GM23248 (cell line): ENCODE data around the gene KAZALD1. TPM values are rescaled to one million over a fixed set of nuclear protein-coding genes. Genes with fewer than 3 reads are reported as not detected.

Experiments used
- DNase-seq: peaks from one replicate; pipeline ENCODE4 v3.0.0-alpha.2; 2015
- H2AFZ ChIP-seq: fragments of 200-600 bp; sonication (generic); 2 replicates; pipeline ENCODE4 v1.6.1; 2016; ENCODE audit warnings: antibody characterized with exemption
- H3F3A ChIP-seq: fragments of 200-600 bp; sonication (generic); 2 replicates; pipeline ENCODE4 v1.6.1; 2016; ENCODE audit warnings: mild to moderate bottlenecking, antibody characterized with exemption, mixed run types; ENCODE audit not compliant: insufficient read depth
- H3K27ac ChIP-seq: fragments of 200-600 bp; sonication (generic); 2 replicates; pipeline ENCODE4 v1.5.1; 2016; ENCODE audit warnings: mild to moderate bottlenecking
- H3K27me3 ChIP-seq: fragments of 200-600 bp; sonication (generic); replicated peaks from 2 replicates; pipeline ENCODE4 v1.6.1; 2016; ENCODE audit warnings: mild to moderate bottlenecking; ENCODE audit not compliant: insufficient read depth
- H3K36me3 ChIP-seq: fragments of 200-600 bp; sonication (generic); 2 replicates; pipeline ENCODE4 v1.6.1; 2016; ENCODE audit warnings: low read depth, mild to moderate bottlenecking
- H3K4me1 ChIP-seq: fragments of 200-600 bp; sonication (generic); 2 replicates; pipeline ENCODE4 v1.6.1; 2016; ENCODE audit warnings: mild to moderate bottlenecking; ENCODE audit not compliant: insufficient read depth
- H3K4me2 ChIP-seq: fragments of 200-600 bp; sonication (generic); one replicate; pipeline ENCODE4 v1.6.1; 2016; ENCODE audit warnings: mild to moderate bottlenecking; ENCODE audit not compliant: unreplicated experiment
- H3K4me3 ChIP-seq: fragments of 200-600 bp; sonication (generic); 2 replicates; pipeline ENCODE4 v1.5.1; 2016; ENCODE audit warnings: mild to moderate bottlenecking
- H3K79me2 ChIP-seq: fragments of 200-600 bp; sonication (generic); 2 replicates; pipeline ENCODE4 v1.6.1; 2016; ENCODE audit warnings: mild to moderate bottlenecking; ENCODE audit not compliant: insufficient read depth
- H3K9ac ChIP-seq: fragments of 200-600 bp; sonication (generic); 2 replicates; pipeline ENCODE4 v1.6.1; 2016; ENCODE audit warnings: mild to moderate bottlenecking
- H3K9me2 ChIP-seq: fragments of 200-600 bp; sonication (generic); 2 replicates; pipeline ENCODE4 v1.6.1; 2016; ENCODE audit warnings: mixed run types, mild to moderate bottlenecking, moderate library complexity; ENCODE audit not compliant: insufficient read depth
- H3K9me3 ChIP-seq: fragments of 200-600 bp; sonication (generic); one replicate; pipeline ENCODE4 v1.6.1; 2017; ENCODE audit warnings: low read depth
- H4K20me1 ChIP-seq: fragments of 200-600 bp; sonication (generic); 2 replicates; pipeline ENCODE4 v1.6.0; 2016; ENCODE audit not compliant: insufficient read depth
- EZH2 ChIP-seq: fragments of 200-600 bp; sonication (generic); IDR thresholded peaks from 2 replicates; pipeline ENCODE4 v1.6.1; 2018; ENCODE audit warnings: antibody characterized with exemption, mild to moderate bottlenecking; ENCODE audit not compliant: insufficient read depth, poor library complexity, severe bottlenecking
- EZH2phosphoT487 ChIP-seq: fragments of 200-600 bp; sonication (generic); IDR thresholded peaks from 2 replicates; pipeline ENCODE4 v1.6.1; 2018; ENCODE audit warnings: antibody characterized with exemption, moderate library complexity, mild to moderate bottlenecking, low read depth; ENCODE audit not compliant: insufficient read depth
- WGBS, 2 experiments: methylation state at CpG; one replicate each; pipeline ENCODE4 v1.1.6; 2015 to 2017; ENCODE audit warnings: low lambda C conversion rate in 2 of 2, low coverage in 1 of 2; ENCODE audit errors: missing lambda C conversion rate in 2 of 2; 5-methylcytosine and 5-hydroxymethylcytosine counted together
- in situ Hi-C: fragments of 300-500 bp; cut with MboI; formaldehyde crosslinking; loops from 2 replicates; pipeline ENCODE4 v1.15.0; 2020
- polyA plus RNA-seq: library from polyadenylated mRNA; unstranded; fragments of >200 nt; fragmentation: Nextera tagmentation; extraction: Ambion mirVana; gene quantifications from 2 replicates; pipeline ENCODE4 v1.2.1, GENCODE V29; 2016
- total RNA-seq: library from RNA; depleted of rRNA; stranded (reverse); fragments of >200 nt; shearing (Covaris generic); gene quantifications from 2 replicates; pipeline ENCODE4 v1.2.3, GENCODE V29; 2014

Gene KAZALD1
- total and polyA plus RNA-seq, 2 experiments from 2014 or later = 34.4 to 62.6 TPM

DNA sequence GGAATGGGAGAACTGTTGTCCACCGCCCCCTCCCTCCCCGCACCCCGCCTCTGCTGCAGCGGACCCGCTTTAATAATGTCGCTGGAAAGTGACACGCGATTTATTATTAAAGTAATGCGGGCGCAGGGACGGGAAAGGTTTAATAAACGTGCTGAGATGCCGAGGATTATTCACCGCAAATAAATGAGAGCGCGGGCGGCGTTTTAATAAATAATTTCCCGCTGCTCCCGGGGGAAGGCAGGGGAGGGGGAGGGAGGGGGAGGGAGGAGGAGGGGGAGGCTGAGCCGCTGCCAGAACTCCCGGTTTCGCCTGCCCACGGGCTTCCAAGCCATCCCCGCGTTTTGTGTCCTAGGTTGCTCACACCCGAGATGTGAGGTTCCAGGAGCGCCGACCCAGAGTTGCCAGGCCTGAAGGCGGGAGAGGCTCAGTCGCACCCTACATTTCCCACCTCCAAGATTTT, 5.1 kb downstream of the KAZALD1 start:
- peak overlapping the region; percentile 91 for H3K27ac ChIP-seq
- peak overlapping the region; percentile 84 for H3K9ac ChIP-seq
- no peaks in the 10 kb centered on the region for H3K9me3 ChIP-seq
- peaks cover 22% of the 10 kb centered on the region for H3K4me1 ChIP-seq
- in situ Hi-C loops = no loop called here
- peaks cover 19% of the 10 kb centered on the region for H3K79me2 ChIP-seq
- peak overlapping the region; percentile 76 for H3K4me3 ChIP-seq
- peak overlapping the region; percentile 94 for H3K4me2 ChIP-seq
- WGBS, 2 experiments = 1 to 3% methylated on average over 18 to 31 of the region's 31 CpGs
- peaks cover 19% of the 10 kb centered on the region for H3F3A ChIP-seq
- H3K9me2 ChIP-seq = no peaks in the 10 kb centered on the region
- H2AFZ ChIP-seq = peak overlapping the region; percentile 79
- peak; percentile 60 for DNase-seq
- no peaks in the 10 kb centered on the region for H3K36me3 ChIP-seq
- no peaks in the 10 kb centered on the region for H3K27me3 ChIP-seq
- no peak for TF ChIP-seq EZH2
- TF ChIP-seq EZH2phosphoT487 = no peak
- no peaks in the 10 kb centered on the region for H4K20me1 ChIP-seq

DNA sequence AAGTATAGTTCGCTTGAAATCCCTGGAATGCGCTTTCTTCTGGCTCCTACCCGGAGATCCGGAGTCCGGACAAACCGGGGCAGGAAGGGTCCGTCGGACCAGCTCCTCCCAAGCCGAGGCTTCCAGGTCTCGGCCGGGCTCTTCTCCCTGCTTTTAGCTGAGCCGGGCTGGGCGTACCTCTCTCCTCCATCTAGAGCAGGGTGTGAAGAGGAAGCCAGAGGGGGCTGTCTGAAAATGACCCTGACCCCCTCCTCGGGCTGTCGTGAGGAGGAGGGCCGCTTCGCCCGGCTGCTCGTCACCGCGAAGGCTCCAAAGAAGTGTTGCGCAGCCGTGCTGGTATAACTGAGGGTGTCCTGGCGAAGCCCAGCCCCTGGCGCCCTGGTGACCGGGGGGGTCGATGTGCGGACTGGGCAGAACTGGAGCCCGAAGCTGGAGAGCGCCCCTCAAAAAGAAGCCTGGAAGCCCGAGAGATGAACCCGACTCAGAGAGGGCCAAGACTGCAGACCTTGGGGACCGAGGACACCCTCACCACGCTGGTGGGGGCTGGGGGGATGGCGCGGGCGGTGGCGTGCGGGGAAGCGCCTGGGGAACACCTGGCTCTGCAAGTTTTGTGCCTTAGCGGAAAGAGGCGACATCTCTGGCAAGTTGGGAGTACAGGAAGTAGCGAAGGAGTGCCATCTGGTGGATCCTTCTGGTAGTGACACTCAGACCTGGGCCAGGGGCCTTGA, 5.7 kb downstream of the KAZALD1 start:
- Histone ChIP-seq H3K36me3 (no peaks in the 10 kb centered on the region), H2AFZ (peak overlapping the region; percentile 79), H3K79me2 (peaks cover 14% of the 10 kb centered on the region), H3K9me2 (no peaks in the 10 kb centered on the region), H3K4me2 (peak overlapping the region; percentile 94), H3K9me3 (no peaks in the 10 kb centered on the region), H4K20me1 (no peaks in the 10 kb centered on the region), H3K4me3 (peak overlapping the region; percentile 76), H3K27me3 (no peaks in the 10 kb centered on the region), H3K9ac (peak overlapping the region; percentile 84), H3F3A (peaks cover 19% of the 10 kb centered on the region), H3K27ac (peak overlapping the region; percentile 47; the same call in 1 of the 2 replicates), H3K4me1 (peaks cover 19% of the 10 kb centered on the region)
- DNase-seq = peak; percentile 86
- no peak for TF ChIP-seq EZH2
- TF ChIP-seq EZH2phosphoT487 = no peak
- in situ Hi-C loops = no loop called here
- 1% methylated on average over 38 to 43 of the region's 43 CpGs for WGBS, 2 experiments

DNA sequence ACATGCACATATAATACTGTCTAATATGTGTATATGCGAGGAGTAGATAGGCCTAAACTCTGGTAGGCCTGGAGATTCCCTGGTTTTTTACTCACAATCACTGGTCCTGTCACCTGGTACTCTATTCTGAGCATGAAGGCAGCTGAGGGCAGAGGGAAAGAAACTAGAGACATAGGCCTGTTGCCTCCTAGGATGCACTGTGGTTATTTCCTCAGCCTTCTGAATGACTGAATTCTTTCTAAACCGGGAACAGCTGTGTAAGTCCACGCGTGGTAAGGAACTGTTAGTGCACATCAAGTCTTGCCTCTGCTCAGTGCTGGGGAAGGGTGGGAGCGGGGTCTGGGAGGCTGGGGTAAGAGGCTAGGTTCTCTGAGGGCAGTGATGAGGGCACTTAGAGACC, 7.7 kb downstream of the KAZALD1 start:
- Histone ChIP-seq H3F3A (peaks cover 19% of the 10 kb centered on the region), H3K4me3 (no peak overlapping the region), H4K20me1 (no peaks in the 10 kb centered on the region), H3K27me3 (peaks cover 13% of the 10 kb centered on the region), H3K9me2 (no peaks in the 10 kb centered on the region), H3K9ac (no peak overlapping the region), H3K27ac (no peak overlapping the region), H3K4me1 (peaks cover 11% of the 10 kb centered on the region), H3K36me3 (no peaks in the 10 kb centered on the region), H3K4me2 (no peak overlapping the region), H3K9me3 (no peaks in the 10 kb centered on the region), H3K79me2 (no peaks in the 10 kb centered on the region), H2AFZ (no peak overlapping the region)
- WGBS, 2 experiments = 52 to 60% methylated on average over 5 of the region's 5 CpGs
- DNase-seq = no peak
- in situ Hi-C loops = no loop called here
- no peak for TF ChIP-seq EZH2phosphoT487
- no peak for TF ChIP-seq EZH2

DNA sequence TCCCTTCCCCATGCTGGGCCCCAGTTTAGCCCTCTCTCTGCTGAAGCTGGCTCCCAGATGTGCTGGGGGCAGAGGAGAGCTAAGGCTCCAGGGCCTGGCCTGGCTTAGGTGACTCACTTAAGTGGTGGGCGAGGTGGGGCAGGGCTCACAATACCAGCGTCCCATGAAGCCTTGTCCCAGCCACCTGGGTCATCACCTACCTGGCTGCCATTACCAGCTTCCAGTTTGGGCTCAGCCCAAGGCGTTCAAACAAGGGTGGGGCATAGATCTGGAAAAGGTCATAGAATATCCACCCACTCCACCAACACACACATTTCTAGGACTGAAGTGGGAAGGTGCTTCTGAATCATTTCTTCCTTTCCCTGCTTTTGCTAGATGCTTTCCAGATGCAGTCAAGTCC, 8.3 kb downstream of the KAZALD1 start:
- in situ Hi-C loops = no loop called here
- H3K4me2 ChIP-seq = no peak overlapping the region
- no peaks in the 10 kb centered on the region for H3K36me3 ChIP-seq
- WGBS, 2 experiments = 13 to 29% methylated on average over 3 of the region's 3 CpGs
- H3K9ac ChIP-seq = no peak overlapping the region
- peaks cover 13% of the 10 kb centered on the region for H3F3A ChIP-seq
- no peaks in the 10 kb centered on the region for H3K9me3 ChIP-seq
- H2AFZ ChIP-seq = no peak overlapping the region
- no peak overlapping the region for H3K4me3 ChIP-seq
- H3K4me1 ChIP-seq = peaks cover 9% of the 10 kb centered on the region
- H3K9me2 ChIP-seq = no peaks in the 10 kb centered on the region
- TF ChIP-seq EZH2 (no peak), EZH2phosphoT487 (no peak)
- no peaks in the 10 kb centered on the region for H4K20me1 ChIP-seq
- DNase-seq = peak; percentile 57
- H3K27ac ChIP-seq = no peak overlapping the region
- H3K27me3 ChIP-seq = peaks cover 18% of the 10 kb centered on the region
- H3K79me2 ChIP-seq = no peaks in the 10 kb centered on the region
